ENCODE results near the gene ERMP1.

The ERMP1 gene

DNA sequence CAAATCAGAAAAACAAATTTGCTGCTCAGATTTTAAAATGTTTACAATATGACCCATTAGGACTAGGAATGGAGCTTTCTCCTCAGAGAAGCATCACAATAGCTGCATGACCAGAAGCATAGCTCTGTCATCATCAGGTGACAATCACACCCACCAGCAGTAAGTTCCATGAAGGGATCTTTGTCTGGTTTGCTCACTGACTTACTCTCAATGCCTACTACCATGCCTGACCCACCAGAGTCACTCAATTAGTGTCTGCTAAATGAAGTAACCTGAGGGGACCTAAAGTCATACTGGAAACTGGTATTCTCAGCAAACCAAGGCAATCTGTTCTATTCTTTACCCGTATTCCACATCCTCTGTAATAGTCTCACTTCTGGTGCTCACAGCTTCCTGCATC, 7.7 kb downstream of the ERMP1 start:
- Histone ChIP-seq H3K4me3 (ENCODE audit: insufficient read depth, low read depth, low read length, poor library complexity, severe bottlenecking) (no peak overlapping the region), H3K27ac (ENCODE audit: insufficient read depth, low read length, poor library complexity, severe bottlenecking) (no peak overlapping the region), H3K9me3 (ENCODE audit: control insufficient read depth, low read length) (no peaks in the 10 kb centered on the region), H3K36me3 (ENCODE audit: control insufficient read depth, insufficient read depth, low read length) (peaks cover 7% of the 10 kb centered on the region), H3K27me3 (replicated peaks; ENCODE audit: control insufficient read depth, insufficient read depth, low read length, poor library complexity, severe bottlenecking) (no peaks in the 10 kb centered on the region), H3K4me1 (ENCODE audit: control insufficient read depth, insufficient read depth, low read length, poor library complexity, severe bottlenecking) (no peaks in the 10 kb centered on the region)
- DNase-seq, result no peak

DNA sequence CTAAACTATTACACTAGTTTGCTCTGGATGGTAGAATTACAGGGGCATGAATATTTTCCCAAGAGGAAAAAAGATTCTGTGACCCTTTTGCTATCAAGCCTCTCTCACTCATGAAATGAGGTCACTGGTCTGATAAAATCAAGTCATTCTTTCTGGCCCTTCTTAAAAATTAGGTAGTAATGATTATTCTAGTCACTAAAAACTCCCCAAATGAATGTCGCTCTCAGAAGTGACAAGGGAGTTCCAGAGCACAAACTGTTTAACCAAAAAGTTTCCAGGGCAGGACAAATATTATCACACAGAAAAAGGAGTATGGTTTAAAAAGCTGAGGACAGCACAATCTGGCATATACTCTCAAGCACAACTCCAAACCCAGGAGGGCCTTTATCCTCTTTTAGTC, 12.5 kb downstream of the ERMP1 start:
- Histone ChIP-seq H3K36me3 (ENCODE audit: control insufficient read depth, insufficient read depth, low read length) (peaks cover 13% of the 10 kb centered on the region), H3K27ac (ENCODE audit: insufficient read depth, low read length, poor library complexity, severe bottlenecking) (no peak overlapping the region), H3K4me1 (ENCODE audit: control insufficient read depth, insufficient read depth, low read length, poor library complexity, severe bottlenecking) (no peaks in the 10 kb centered on the region), H3K9me3 (ENCODE audit: control insufficient read depth, low read length) (no peaks in the 10 kb centered on the region), H3K27me3 (replicated peaks; ENCODE audit: control insufficient read depth, insufficient read depth, low read length, poor library complexity, severe bottlenecking) (no peaks in the 10 kb centered on the region), H3K4me3 (ENCODE audit: insufficient read depth, low read depth, low read length, poor library complexity, severe bottlenecking) (no peak overlapping the region)
- DNase-seq, result no peak

DNA sequence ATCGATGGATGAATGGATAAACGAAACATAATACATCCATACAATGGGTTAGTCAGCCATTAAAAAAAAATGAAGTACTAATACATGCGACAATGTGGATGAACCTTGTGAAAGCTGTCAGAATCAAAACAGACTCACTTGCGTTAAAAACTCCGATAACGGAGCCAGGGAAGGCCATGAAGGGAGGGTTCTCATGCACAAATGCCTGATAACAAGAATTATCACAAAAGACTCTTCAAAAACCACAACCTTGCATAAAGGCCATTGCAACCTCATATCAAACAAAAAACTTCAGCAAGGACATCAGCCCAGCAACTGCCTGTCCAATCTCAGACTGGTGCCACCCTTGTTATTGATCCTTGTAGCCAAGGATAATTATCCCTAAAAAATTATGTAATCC, 13.7 kb downstream of the ERMP1 start:
- Histone ChIP-seq H3K36me3 (ENCODE audit: control insufficient read depth, insufficient read depth, low read length) (peaks cover 13% of the 10 kb centered on the region), H3K27me3 (replicated peaks; ENCODE audit: control insufficient read depth, insufficient read depth, low read length, poor library complexity, severe bottlenecking) (no peaks in the 10 kb centered on the region), H3K9me3 (ENCODE audit: control insufficient read depth, low read length) (no peaks in the 10 kb centered on the region), H3K4me1 (ENCODE audit: control insufficient read depth, insufficient read depth, low read length, poor library complexity, severe bottlenecking) (no peaks in the 10 kb centered on the region), H3K27ac (ENCODE audit: insufficient read depth, low read length, poor library complexity, severe bottlenecking) (no peak overlapping the region), H3K4me3 (ENCODE audit: insufficient read depth, low read depth, low read length, poor library complexity, severe bottlenecking) (no peak overlapping the region)
- no peak for DNase-seq

DNA sequence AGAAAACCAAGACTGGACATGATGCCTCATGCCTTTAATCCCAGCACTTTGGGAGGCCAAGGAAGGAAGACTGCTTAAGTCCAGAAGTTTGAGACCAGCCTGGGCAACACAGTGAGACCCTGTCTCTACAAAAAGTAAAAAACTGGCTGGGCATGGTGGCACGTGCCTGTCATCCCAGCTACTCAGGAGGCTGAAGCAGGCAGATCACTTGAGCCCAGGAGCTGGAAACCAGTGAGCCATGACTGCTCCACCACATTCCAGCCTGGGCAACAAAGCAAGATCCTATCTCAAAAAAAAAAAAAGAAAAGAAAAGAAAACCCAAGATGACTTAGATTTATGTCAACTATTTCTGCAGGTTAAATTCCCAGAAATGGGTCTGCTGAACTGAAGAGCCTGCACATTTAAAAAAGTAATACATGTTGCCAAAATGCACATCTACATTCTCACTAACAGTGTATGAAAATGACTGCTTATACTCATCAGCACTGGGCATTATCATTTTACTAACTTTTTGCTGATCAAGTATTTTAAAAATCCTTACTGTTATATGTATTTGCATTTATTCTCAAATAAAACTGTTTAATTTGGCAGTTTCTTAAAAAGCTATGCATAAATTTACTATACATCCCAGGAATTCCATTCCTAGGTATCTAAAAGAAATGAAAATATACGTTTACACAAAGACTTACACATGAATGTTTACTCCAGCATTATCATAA, 14.3 kb downstream of the ERMP1 start:
- Histone ChIP-seq H3K9me3 (ENCODE audit: control insufficient read depth, low read length) (no peaks in the 10 kb centered on the region), H3K4me1 (ENCODE audit: control insufficient read depth, insufficient read depth, low read length, poor library complexity, severe bottlenecking) (no peaks in the 10 kb centered on the region), H3K27me3 (replicated peaks; ENCODE audit: control insufficient read depth, insufficient read depth, low read length, poor library complexity, severe bottlenecking) (no peaks in the 10 kb centered on the region), H3K36me3 (ENCODE audit: control insufficient read depth, insufficient read depth, low read length) (peaks cover 13% of the 10 kb centered on the region), H3K4me3 (ENCODE audit: insufficient read depth, low read depth, low read length, poor library complexity, severe bottlenecking) (no peak overlapping the region), H3K27ac (ENCODE audit: insufficient read depth, low read length, poor library complexity, severe bottlenecking) (no peak overlapping the region)
- no peak for DNase-seq

DNA sequence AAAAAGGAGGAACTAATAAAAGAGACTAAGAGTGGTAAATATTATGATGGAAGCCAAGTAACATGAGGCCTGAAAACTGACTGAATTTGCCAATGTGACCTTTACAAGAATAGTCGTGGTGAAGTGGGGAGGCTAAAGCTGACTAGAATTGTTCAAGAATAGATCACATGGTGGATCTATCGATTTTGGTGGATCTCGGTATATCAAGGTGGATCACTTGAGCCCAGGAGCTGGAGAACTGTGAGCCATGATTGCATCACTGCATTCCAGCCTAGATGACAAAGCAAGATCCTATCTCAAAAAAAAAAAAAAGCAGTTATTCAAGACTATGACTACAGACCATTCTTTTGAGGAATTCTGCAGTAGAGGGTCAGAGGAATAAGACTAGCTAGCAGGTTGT, 15.1 kb downstream of the ERMP1 start:
- H3K27me3 ChIP-seq (replicated peaks; ENCODE audit: control insufficient read depth, insufficient read depth, low read length, poor library complexity, severe bottlenecking), result no peaks in the 10 kb centered on the region
- no peaks in the 10 kb centered on the region for H3K4me1 ChIP-seq (ENCODE audit: control insufficient read depth, insufficient read depth, low read length, poor library complexity, severe bottlenecking)
- DNase-seq, result no peak
- H3K4me3 ChIP-seq (ENCODE audit: insufficient read depth, low read depth, low read length, poor library complexity, severe bottlenecking), result no peak overlapping the region
- no peak overlapping the region for H3K27ac ChIP-seq (ENCODE audit: insufficient read depth, low read length, poor library complexity, severe bottlenecking)
- H3K36me3 ChIP-seq (ENCODE audit: control insufficient read depth, insufficient read depth, low read length), result peaks cover 13% of the 10 kb centered on the region
- no peaks in the 10 kb centered on the region for H3K9me3 ChIP-seq (ENCODE audit: control insufficient read depth, low read length)

DNA sequence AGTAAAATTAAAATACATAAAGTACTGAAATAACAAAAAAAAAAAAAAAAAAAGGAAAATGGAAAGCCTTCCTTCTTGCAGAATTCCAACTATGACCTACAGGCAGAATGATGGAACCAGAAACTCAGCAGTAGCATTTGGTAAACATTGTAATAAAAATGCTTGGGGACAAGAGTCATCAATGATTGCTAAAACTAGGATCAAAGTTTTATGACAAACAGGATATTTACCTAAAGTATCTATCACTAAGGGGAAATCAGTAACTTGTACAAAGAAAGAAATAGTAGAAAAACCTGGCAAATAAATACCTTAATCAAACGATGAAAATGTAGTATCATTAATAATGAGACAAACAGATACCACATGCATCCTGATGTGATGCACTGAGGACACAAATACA, 17.5 kb downstream of the ERMP1 start:
- no peaks in the 10 kb centered on the region for H3K9me3 ChIP-seq (ENCODE audit: control insufficient read depth, low read length)
- H3K4me1 ChIP-seq (ENCODE audit: control insufficient read depth, insufficient read depth, low read length, poor library complexity, severe bottlenecking), result no peaks in the 10 kb centered on the region
- H3K27me3 ChIP-seq (replicated peaks; ENCODE audit: control insufficient read depth, insufficient read depth, low read length, poor library complexity, severe bottlenecking), result no peaks in the 10 kb centered on the region
- H3K36me3 ChIP-seq (ENCODE audit: control insufficient read depth, insufficient read depth, low read length), result peaks cover 23% of the 10 kb centered on the region
- no peak overlapping the region for H3K4me3 ChIP-seq (ENCODE audit: insufficient read depth, low read depth, low read length, poor library complexity, severe bottlenecking)
- no peak for DNase-seq
- H3K27ac ChIP-seq (ENCODE audit: insufficient read depth, low read length, poor library complexity, severe bottlenecking), result no peak overlapping the region

DNA sequence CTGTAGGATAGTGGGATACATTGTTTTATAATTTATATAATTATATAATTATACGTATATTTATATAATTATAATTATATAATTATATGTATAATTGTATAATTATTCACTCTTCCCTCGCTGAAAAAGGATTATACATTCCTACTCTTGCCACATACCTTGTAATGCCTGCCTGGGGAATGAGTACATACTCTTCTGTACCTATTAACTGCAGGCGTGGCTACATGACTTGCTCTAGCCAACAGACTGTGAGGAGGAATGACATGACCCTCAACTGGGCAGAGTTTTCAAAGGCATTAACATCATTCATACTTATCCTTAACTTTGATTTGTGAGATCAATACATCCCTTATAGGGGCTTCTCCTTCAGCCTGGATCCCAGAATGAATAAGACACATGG, 19.1 kb downstream of the ERMP1 start:
- Histone ChIP-seq H3K4me3 (ENCODE audit: insufficient read depth, low read depth, low read length, poor library complexity, severe bottlenecking) (no peak overlapping the region), H3K27me3 (replicated peaks; ENCODE audit: control insufficient read depth, insufficient read depth, low read length, poor library complexity, severe bottlenecking) (no peaks in the 10 kb centered on the region), H3K4me1 (ENCODE audit: control insufficient read depth, insufficient read depth, low read length, poor library complexity, severe bottlenecking) (no peaks in the 10 kb centered on the region), H3K9me3 (ENCODE audit: control insufficient read depth, low read length) (no peaks in the 10 kb centered on the region), H3K27ac (ENCODE audit: insufficient read depth, low read length, poor library complexity, severe bottlenecking) (no peak overlapping the region), H3K36me3 (ENCODE audit: control insufficient read depth, insufficient read depth, low read length) (peaks cover 27% of the 10 kb centered on the region)
- DNase-seq, result no peak

DNA sequence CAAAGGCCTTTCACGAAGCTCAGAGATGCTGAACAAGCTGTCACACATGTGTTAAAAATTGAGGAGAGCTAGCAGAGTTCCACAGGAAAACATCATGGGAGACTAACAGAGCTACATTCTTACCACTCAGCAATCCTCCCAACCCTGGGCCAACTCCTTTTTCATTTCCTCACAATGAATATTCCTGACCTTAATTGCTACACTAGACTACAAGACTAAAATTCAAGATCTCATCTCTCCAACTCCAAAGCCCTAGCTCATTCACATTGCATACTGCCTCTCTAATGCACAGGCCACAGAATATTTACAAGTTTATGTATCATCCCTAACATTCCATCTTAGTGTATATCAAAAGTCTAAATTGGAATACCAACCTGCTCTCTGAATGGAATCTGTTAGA, 21.2 kb downstream of the ERMP1 start:
- Histone ChIP-seq H3K9me3 (ENCODE audit: control insufficient read depth, low read length) (no peaks in the 10 kb centered on the region), H3K4me3 (ENCODE audit: insufficient read depth, low read depth, low read length, poor library complexity, severe bottlenecking) (no peak overlapping the region), H3K27me3 (replicated peaks; ENCODE audit: control insufficient read depth, insufficient read depth, low read length, poor library complexity, severe bottlenecking) (no peaks in the 10 kb centered on the region), H3K36me3 (ENCODE audit: control insufficient read depth, insufficient read depth, low read length) (peaks cover 22% of the 10 kb centered on the region), H3K27ac (ENCODE audit: insufficient read depth, low read length, poor library complexity, severe bottlenecking) (no peak overlapping the region), H3K4me1 (ENCODE audit: control insufficient read depth, insufficient read depth, low read length, poor library complexity, severe bottlenecking) (no peaks in the 10 kb centered on the region)
- DNase-seq, result no peak

DNA sequence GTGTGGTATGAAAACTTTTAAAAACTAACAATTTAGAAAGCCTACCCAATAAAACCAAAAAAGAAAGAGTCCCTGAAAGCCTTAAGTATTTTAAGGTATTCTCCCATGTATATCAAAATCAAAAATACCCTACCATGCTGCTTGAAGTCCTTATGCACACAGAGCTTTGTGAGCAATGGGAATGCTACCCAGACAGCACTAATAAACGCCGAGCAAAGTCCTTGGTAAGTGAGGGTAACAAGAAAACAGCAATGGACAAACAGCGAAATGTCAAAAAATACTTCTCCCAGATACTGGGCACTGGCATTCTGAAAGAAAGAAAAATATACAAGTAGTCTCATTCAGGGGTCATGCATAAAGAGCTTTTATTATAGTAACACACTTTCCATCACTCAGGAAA, 27.4 kb downstream of the ERMP1 start:
- no peak for DNase-seq
- no peak overlapping the region for H3K27ac ChIP-seq (ENCODE audit: insufficient read depth, low read length, poor library complexity, severe bottlenecking)
- H3K4me1 ChIP-seq (ENCODE audit: control insufficient read depth, insufficient read depth, low read length, poor library complexity, severe bottlenecking), result no peaks in the 10 kb centered on the region
- no peaks in the 10 kb centered on the region for H3K9me3 ChIP-seq (ENCODE audit: control insufficient read depth, low read length)
- no peak overlapping the region for H3K4me3 ChIP-seq (ENCODE audit: insufficient read depth, low read depth, low read length, poor library complexity, severe bottlenecking)
- H3K36me3 ChIP-seq (ENCODE audit: control insufficient read depth, insufficient read depth, low read length), result peaks cover 5% of the 10 kb centered on the region
- no peaks in the 10 kb centered on the region for H3K27me3 ChIP-seq (replicated peaks; ENCODE audit: control insufficient read depth, insufficient read depth, low read length, poor library complexity, severe bottlenecking)

DNA sequence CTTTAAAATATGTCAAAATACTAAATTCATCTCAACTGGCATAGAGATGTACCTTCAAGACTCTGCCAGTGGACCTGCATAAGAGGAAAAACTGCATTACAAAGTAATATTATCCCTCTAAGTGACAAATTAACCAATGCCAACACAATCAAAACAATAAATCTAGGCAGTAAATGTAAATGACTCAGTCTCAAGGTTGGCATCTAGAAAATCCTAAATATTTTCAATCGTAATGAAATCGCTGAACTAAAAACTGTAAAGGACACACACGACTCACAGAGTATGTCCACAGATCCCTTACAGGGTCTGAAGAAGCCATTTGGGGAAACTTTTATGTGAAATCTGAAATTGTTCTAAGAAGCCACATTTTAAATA, 31.2 kb downstream of the ERMP1 start:
- H3K27ac ChIP-seq (ENCODE audit: insufficient read depth, low read length, poor library complexity, severe bottlenecking), result no peak overlapping the region
- no peak for DNase-seq
- no peaks in the 10 kb centered on the region for H3K4me1 ChIP-seq (ENCODE audit: control insufficient read depth, insufficient read depth, low read length, poor library complexity, severe bottlenecking)
- no peaks in the 10 kb centered on the region for H3K9me3 ChIP-seq (ENCODE audit: control insufficient read depth, low read length)
- H3K4me3 ChIP-seq (ENCODE audit: insufficient read depth, low read depth, low read length, poor library complexity, severe bottlenecking), result no peak overlapping the region
- no peaks in the 10 kb centered on the region for H3K27me3 ChIP-seq (replicated peaks; ENCODE audit: control insufficient read depth, insufficient read depth, low read length, poor library complexity, severe bottlenecking)
- peaks cover 6% of the 10 kb centered on the region for H3K36me3 ChIP-seq (ENCODE audit: control insufficient read depth, insufficient read depth, low read length)
